HG03432 (cell line): ENCODE measurements around the gene KIRREL3.
"Not testable (repeated sequence)": the region's sequence is repeated elsewhere in the genome, so short reads cannot be mapped to it uniquely, and the experiment has no call there.

Experiments used
- ATAC-seq: cut with Tn5 transposase; IDR thresholded peaks from one replicate; pipeline ENCODE4 v1.9.1; 2021; ENCODE audit warnings: mild to moderate bottlenecking, moderate library complexity; ENCODE audit not compliant: unreplicated experiment

Gene KIRREL3

GRCh38 chr11:126959700-126960099 is 40.9 kb downstream of the KIRREL3 start:
- ATAC-seq = no peak

DNA sequence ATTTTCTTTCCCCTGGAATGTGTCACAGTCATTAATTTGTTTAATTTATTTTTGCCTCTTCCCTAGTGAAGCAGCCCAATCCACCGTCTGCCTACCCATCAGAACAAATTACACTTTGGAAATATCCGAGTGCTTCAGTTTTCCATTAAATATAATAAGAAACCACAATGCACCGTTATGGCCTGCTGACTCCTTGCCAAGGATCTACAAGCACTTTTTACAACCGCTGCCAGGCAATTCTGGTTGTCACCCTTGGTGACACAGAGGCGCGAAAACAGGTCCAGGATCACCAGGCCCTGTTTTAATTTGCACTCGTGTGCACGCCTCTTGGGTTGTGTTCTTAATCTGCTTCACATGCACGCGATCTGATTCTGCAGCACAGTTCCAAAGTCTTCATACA is 43.9 kb downstream of the KIRREL3 start:
- no peak for ATAC-seq

- not testable (repeated sequence) for ATAC-seq
Observed at GRCh38 chr11:126952533-126952932, 48.0 kb downstream of the KIRREL3 start.

- ATAC-seq = no peak
Observed at GRCh38 chr11:126951465-126951864, 49.1 kb downstream of the KIRREL3 start.

GRCh38 chr11:126949066-126949891 is 51.3 kb downstream of the KIRREL3 start:
- ATAC-seq = no peak

DNA sequence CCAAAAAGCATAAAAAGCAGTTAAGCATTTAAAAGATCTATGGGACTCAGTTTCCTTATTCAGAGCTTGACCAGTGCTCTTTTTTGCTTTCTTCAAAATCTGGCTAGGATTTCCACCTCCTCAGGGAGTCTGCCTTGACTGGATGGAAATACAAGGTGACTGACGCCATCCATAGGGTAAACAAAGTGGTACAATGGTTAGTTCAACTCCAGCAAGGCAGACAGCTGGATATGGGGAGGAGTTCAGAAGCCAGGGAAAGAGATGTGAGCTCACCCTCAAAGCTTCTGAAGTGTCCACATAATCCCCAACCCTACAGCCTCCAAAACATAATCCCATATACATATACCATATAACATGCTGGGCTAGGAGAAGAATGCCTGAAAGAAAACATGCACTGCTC is 52.0 kb downstream of the KIRREL3 start:
- no peak for ATAC-seq

- ATAC-seq = no peak
Observed at GRCh38 chr11:126945319-126945718, 55.3 kb downstream of the KIRREL3 start.

- ATAC-seq = no peak
Observed at GRCh38 chr11:126943316-126943715, 57.3 kb downstream of the KIRREL3 start.

GRCh38 chr11:126942146-126942545 is 58.4 kb downstream of the KIRREL3 start:
- ATAC-seq = no peak

DNA sequence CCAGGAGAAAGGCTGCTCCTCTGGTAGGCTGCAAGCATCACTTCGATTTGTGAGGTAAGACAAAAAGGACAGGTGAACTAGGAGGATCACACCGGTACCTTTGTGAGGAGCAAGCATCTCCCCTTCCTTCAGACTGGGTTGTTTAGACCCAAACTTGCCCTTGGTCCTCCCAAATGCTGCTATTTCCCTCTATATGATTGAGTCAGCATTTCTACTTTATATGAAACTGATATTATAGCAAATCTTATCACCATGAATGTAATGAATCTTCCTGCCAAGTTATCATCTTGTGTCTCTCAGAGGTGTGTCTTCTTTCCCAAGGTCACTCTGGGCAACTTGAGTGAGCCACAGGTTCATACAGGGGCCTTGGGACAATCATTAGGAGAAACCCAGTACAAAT is 61.0 kb downstream of the KIRREL3 start:
- ATAC-seq = no peak

- ATAC-seq = no peak
Observed at GRCh38 chr11:126938718-126939117, 61.9 kb downstream of the KIRREL3 start.

GRCh38 chr11:126930091-126930841 is 70.3 kb downstream of the KIRREL3 start:
- ATAC-seq = no peak

- ATAC-seq = no peak
Observed at GRCh38 chr11:126929179-126930061, 71.2 kb downstream of the KIRREL3 start.

GRCh38 chr11:126927623-126928022 is 72.9 kb downstream of the KIRREL3 start:
- ATAC-seq = no peak

GRCh38 chr11:126926376-126926791 is 74.2 kb downstream of the KIRREL3 start:
- ATAC-seq = no peak

DNA sequence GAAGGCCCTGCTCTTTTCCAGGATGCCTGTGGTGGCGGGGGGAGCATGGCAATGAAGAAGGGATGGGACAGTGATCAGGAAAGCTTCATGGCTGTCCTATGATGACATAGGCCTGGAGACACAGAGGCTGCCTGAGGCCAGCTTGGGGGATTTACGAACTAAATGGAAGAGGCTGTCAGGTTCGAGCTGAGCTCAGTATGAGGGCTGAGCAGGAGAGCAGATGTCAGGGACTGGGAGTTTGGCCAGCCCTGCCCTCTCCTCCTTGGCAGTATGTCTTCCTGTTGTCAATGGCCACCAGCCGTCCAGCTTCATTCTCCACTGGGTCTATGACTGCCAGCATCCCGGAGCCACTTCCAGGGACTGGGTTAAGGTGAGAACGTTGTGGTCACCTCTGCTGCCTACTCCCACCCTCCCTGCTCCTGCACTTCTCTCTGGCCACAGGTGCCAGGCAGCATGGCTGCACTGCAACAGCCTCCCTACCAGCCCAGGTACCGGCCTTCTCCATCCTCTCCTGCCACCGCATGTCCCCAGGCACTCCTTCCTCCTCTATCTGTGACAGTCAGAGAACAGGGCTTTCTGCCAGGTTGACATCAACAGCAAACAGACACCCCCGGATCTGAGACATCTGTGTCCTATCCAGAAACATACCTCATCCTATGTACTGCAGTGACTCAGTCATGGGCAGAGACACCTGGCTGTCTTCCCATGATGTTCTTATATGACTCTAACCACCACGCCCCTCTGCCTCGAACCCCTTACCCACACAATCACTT is 75.1 kb downstream of the KIRREL3 start:
- ATAC-seq = no peak

- no peak for ATAC-seq
Observed at GRCh38 chr11:126924376-126925040, 76.1 kb downstream of the KIRREL3 start.

GRCh38 chr11:126920833-126921232 is 79.7 kb downstream of the KIRREL3 start:
- ATAC-seq = no peak

DNA sequence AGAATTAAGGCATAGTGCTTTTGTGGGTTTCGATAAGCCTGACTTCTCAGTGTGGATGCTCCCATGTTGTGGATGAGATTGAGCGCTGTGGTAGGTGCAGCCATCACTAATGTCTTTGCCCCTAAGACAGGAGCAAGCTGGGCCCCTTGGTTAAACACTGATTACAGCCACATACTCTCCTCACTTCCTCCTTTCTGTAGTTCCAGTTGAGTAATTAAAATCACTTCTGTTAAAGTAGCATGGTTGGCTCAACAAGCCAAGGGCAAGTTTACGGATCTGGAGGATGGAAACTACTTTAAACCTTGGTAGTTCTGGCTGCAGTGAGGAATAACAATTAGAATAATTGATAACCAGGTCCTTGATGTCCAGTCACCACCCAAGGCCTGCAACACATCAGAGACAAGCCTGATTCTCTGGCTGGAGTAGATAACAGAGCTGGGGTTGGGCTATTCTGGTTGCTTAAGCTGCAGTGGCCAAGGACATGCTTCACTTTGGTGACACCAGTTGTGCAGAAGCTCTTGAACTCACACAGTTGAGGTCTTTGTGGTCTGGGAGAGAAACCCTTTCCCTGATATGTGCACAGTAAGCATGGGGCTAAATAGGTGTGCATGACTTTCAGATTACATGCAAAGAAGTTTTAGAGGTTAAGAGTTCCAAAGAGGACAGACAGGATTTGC is 81.3 kb downstream of the KIRREL3 start:
- peak; percentile 56 for ATAC-seq
